Liver (tissue), 3 donors: ENCODE results near the gene ZSCAN10.

ENCODE experiments used
- ATF3 ChIP-seq: IDR thresholded peaks from 2 replicates; pipeline ENCODE4 v1.6.1; 2016; ENCODE audit warnings: antibody characterized with exemption
- CTCF ChIP-seq: fragments of 150-350 bp; IDR thresholded peaks from 2 replicates; pipeline ENCODE4 v1.5.1; 2017; ENCODE audit warnings: improper control_type of control experiment, low read depth, low read length; ENCODE audit not compliant: missing input control
- EGR1 ChIP-seq, 2 donors: IDR thresholded peaks; 2 replicates each; pipeline ENCODE4 v1.6.1; 2016 to 2018; ENCODE audit warnings: antibody characterized with exemption in 2 of 2, low read depth in 2 of 2
- FOXA1 ChIP-seq: IDR thresholded peaks from 2 replicates; pipeline ENCODE4 v1.6.1; 2016; ENCODE audit warnings: antibody characterized with exemption
- GABPA ChIP-seq, 2 donors: IDR thresholded peaks in 1 of 2; conservative IDR thresholded peaks in 1 of 2; 2 replicates each; pipeline ENCODE4 v1.6.1; 2016; ENCODE audit warnings: antibody characterized with exemption in 2 of 2, mild to moderate bottlenecking in 1 of 2, moderate library complexity in 1 of 2
- SP1 ChIP-seq: IDR thresholded peaks from 2 replicates; pipeline ENCODE4 v1.6.1; 2018; ENCODE audit warnings: antibody characterized with exemption, mild to moderate bottlenecking
- TAF1 ChIP-seq: conservative IDR thresholded peaks from 2 replicates; pipeline ENCODE4 v1.6.1; 2016; ENCODE audit warnings: antibody characterized with exemption, mild to moderate bottlenecking
- TF ChIP-seq, protein P1 (sequence below): IDR thresholded peaks from 2 replicates; pipeline ENCODE4 v1.6.1; 2016; ENCODE audit warnings: antibody characterized with exemption, mild to moderate bottlenecking
- TF ChIP-seq, protein P2 (sequence below): IDR thresholded peaks from 2 replicates; pipeline ENCODE4 v1.6.1; 2016; ENCODE audit warnings: antibody characterized with exemption
- donor health status: healthy.
- donor health status: healthy.

GRCh38 chr16:3051494-3051893 is 47.6 kb downstream of the ZSCAN10 start:
- TF ChIP-seq CTCF (no peak), ATF3 (no peak), TAF1 (no peak), FOXA1 (no peak), SP1 (no peak), GABPA (IDR thresholded peaks at IDR 0.05 in 1 of 2, conservative IDR thresholded peaks at IDR 0.05 in 1 of 2) (no peak), EGR1 (IDR thresholded peaks at IDR 0.05; ENCODE audit: low read depth in 2 of 2) (no peak)
- TF ChIP-seq, protein P1, sequence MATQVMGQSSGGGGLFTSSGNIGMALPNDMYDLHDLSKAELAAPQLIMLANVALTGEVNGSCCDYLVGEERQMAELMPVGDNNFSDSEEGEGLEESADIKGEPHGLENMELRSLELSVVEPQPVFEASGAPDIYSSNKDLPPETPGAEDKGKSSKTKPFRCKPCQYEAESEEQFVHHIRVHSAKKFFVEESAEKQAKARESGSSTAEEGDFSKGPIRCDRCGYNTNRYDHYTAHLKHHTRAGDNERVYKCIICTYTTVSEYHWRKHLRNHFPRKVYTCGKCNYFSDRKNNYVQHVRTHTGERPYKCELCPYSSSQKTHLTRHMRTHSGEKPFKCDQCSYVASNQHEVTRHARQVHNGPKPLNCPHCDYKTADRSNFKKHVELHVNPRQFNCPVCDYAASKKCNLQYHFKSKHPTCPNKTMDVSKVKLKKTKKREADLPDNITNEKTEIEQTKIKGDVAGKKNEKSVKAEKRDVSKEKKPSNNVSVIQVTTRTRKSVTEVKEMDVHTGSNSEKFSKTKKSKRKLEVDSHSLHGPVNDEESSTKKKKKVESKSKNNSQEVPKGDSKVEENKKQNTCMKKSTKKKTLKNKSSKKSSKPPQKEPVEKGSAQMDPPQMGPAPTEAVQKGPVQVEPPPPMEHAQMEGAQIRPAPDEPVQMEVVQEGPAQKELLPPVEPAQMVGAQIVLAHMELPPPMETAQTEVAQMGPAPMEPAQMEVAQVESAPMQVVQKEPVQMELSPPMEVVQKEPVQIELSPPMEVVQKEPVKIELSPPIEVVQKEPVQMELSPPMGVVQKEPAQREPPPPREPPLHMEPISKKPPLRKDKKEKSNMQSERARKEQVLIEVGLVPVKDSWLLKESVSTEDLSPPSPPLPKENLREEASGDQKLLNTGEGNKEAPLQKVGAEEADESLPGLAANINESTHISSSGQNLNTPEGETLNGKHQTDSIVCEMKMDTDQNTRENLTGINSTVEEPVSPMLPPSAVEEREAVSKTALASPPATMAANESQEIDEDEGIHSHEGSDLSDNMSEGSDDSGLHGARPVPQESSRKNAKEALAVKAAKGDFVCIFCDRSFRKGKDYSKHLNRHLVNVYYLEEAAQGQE, result no peak
- TF ChIP-seq, protein P2, sequence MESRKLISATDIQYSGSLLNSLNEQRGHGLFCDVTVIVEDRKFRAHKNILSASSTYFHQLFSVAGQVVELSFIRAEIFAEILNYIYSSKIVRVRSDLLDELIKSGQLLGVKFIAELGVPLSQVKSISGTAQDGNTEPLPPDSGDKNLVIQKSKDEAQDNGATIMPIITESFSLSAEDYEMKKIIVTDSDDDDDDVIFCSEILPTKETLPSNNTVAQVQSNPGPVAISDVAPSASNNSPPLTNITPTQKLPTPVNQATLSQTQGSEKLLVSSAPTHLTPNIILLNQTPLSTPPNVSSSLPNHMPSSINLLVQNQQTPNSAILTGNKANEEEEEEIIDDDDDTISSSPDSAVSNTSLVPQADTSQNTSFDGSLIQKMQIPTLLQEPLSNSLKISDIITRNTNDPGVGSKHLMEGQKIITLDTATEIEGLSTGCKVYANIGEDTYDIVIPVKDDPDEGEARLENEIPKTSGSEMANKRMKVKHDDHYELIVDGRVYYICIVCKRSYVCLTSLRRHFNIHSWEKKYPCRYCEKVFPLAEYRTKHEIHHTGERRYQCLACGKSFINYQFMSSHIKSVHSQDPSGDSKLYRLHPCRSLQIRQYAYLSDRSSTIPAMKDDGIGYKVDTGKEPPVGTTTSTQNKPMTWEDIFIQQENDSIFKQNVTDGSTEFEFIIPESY, result no peak
